GM21390 (cell line): ENCODE measurements around the gene GTF2A1L.
"Not testable (repeated sequence)": the region's sequence is repeated elsewhere in the genome, so short reads cannot be mapped to it uniquely, and the experiment has no call there.

Source experiments
- ATAC-seq: cut with Tn5 transposase; IDR thresholded peaks from one replicate; pipeline ENCODE4 v1.9.1; 2021; ENCODE audit not compliant: unreplicated experiment

Gene GTF2A1L

GRCh38 chr2:48607307-48608014 lies 10.2 kb upstream of the GTF2A1L start:
- ATAC-seq: no peak

GRCh38 chr2:48613211-48613610 lies 4.4 kb upstream of the GTF2A1L start:
- ATAC-seq: no peak

DNA sequence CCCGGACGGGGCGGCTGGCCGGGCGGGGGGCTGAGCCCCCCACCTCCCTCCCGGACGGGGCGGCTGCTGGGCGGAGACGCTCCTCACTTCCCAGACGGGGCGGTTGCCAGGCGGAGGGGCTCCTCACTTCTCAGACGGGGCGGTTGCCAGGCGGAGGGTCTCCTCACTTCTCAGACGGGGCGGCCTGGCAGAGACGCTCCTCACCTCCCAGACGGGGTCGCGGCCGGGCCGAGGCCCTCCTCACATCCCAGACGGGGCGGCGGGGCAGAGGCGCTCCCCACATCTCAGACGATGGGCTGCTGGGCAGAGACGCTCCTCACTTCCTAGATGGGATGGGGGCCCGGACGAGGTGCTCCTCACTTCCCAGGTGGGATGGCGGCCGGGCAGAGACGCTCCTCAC lies 3.1 kb upstream of the GTF2A1L start:
- not testable (repeated sequence) for ATAC-seq

DNA sequence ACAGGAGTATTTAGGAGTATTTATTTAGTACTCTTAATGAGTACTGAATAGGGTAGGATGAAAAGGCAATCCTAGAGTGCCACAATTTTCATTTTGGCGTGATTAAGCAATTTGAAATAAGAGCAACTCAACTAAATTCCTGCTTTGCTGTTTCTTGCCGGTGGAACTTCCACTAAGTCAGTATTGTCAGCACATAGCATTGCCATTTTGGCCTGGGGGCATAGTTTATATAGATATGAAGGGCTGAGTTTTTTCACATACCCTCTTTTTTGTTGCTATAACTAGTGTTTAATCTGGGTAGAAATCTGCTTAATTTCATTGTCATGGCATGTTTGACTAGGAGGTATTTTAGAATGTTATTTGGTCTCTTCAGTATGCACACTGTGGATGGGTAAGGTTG lies 1.9 kb downstream of the GTF2A1L start:
- ATAC-seq: no peak

GRCh38 chr2:48620604-48621003 lies 2.9 kb downstream of the GTF2A1L start:
- no peak for ATAC-seq

- not testable (repeated sequence) for ATAC-seq
These were observed 5.0 kb downstream of the GTF2A1L start for GRCh38 chr2:48622691-48623090.

DNA sequence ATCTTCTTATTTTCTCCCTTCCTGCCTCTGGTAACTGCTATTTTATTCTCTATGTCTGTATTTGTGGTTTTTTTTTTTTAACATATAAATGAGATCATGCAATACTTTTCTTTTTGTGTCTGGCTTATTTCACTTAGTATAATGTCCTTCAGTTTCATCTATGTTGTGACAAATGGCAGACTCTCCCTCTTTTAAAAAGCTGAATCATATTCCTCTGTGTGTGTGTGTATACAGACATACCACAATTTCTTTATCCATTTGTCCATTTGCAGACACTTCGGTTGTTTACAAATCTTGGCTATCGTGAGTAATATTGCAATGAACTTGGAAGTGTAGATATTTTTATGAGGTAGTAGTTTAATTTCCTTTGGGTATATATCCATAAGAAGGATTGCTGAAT lies 7.0 kb downstream of the GTF2A1L start:
- ATAC-seq: no peak

DNA sequence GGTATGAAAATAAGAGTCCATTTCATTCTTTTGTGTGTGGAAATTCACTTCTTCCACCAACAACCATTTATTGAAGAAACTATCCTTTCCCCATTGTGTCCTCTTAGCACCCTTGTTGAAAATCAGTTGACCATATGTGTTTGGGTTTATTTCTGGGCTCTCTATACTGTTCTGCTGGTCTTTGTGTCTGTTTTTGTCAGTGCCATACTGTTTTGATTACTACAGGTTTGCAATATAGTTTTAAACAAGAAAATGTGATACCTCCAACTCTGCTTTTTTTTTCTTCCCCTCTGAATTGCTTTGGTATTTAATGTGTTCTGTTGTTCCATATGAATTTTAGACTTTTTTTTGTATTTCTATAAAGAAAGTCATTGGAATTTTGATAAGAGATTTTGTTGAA lies 8.4 kb downstream of the GTF2A1L start:
- no peak for ATAC-seq

- no peak for ATAC-seq
These were observed 15.5 kb downstream of the GTF2A1L start for GRCh38 chr2:48633143-48633542.

GRCh38 chr2:48635786-48636185 lies 18.1 kb downstream of the GTF2A1L start:
- no peak for ATAC-seq

DNA sequence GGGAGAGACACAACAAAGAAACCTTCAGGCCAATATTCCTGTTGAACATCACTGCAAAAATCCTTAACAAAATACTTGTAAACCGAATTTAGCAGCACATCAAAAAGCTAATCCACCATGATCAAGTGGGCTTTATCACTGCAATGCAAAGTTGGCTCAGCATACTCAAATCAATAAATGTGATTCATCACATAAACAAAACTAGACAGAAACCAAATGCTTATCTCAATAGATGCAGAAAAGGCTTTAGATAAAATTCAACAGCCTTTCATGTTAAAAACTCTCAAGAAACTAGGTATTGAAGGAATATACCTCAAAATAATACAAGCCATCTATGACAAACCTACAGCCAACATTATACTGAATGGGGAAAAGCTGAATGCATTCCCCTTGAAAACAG lies 20.6 kb downstream of the GTF2A1L start:
- no peak for ATAC-seq

DNA sequence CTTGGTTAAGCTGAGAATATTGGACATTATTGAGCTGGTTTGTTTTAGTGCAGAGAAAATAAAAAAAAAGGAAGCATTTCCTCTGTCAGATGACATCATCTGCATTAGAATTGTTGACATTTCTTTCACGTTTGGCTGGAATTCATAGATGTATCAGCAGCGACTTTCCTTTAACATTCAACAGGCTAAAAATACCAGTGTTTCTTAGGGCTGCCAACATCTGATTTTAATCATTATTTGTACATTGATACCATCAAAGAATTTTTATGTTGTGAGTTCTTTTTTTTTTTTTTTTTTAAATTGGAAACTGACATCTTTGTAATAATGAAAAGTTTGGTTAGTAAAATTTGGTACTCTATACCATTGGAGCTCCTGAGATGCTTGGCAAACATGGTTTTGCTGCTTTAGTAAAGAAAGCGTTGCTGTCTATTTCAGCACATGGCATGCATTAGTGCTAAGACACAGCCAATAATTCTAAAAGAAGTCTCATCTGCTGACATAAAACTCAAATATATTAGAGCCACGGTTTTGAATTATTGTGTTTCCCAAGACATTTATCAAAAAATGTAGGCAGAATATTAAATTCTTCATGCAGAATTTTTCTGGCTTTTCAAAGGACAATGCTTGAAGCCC lies 33.6 kb downstream of the GTF2A1L start:
- no peak for ATAC-seq

DNA sequence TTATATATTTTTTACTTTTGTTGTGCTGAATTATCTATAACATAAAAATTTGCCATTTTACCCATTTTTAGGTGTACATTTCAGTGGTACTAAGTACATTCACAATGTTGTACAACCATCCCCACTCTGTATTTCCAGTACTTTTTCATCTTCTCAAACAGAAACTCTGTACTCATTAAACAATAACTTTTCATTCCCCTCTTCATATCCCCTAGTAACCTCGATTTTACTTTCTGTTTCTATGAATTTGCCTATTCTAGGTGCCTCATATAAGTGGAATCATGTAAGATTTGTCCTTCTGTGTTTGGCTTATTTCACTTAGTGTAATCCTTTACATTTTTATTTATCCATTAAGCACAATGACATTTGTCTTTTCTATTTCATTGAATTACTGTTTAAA lies 51.3 kb downstream of the GTF2A1L start:
- peak; percentile 78 for ATAC-seq

DNA sequence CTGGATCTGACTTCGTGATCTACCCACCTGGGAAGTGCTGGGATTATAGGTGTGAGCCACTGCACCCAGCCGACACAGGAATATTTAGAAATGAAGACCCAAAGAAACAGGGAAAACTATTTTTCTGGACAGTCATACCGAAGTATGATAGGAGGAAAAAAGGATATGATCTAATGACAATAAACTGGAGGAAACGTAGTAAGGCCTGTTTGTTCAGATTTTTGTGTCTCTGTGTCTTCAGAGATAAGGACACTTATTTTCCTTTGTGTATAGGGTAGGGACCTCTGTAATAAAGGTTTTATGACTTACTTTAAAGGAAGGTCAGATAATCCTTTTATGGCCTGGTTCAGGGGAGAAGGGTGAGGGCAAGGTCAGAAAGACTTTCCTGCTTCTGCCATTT lies 55.9 kb downstream of the GTF2A1L start:
- ATAC-seq: no peak

- ATAC-seq: no peak
These were observed 57.3 kb downstream of the GTF2A1L start for GRCh38 chr2:48674933-48675332.

GRCh38 chr2:48677450-48677849 lies 59.8 kb downstream of the GTF2A1L start:
- no peak for ATAC-seq

- no peak for ATAC-seq
These were observed 67.5 kb downstream of the GTF2A1L start for GRCh38 chr2:48685126-48685525.

DNA sequence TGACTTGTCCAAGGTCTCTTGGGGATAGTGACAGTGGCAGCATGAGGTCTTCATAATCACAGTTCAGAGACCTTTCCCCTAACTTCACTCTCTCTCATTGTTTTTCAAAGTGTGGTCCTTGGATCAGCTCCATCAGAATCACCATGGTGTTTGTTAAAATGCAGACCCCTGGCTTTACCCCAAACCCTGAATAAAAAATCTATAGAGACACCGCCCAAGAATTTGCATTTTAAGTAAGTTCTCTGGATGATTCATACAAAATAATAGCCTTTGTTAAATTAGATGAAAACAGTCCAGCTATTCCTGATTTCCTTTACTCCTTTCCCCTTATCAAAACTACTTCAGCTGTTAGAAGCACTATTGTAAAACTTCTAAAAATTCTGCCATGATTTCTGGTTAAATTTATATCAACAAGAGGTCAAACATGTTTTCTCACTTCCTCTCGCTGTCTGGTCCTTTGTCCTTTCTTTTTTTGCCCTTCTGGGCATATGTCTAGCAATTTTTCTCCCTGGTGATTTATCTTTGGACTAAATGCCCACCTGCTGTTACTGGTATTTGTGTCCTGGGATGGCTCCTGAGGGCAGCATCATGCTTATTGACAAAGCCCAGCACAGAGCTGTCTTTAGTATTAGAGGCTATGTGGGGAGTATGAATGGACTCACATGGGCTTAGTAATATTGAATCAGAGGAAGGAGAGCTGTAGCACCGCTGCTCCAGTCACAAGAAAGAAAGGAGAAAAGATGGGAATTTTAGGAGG lies 74.5 kb downstream of the GTF2A1L start:
- ATAC-seq: no peak

- no peak for ATAC-seq
These were observed 75.4 kb downstream of the GTF2A1L start for GRCh38 chr2:48693066-48693465.

- ATAC-seq: no peak
These were observed 76.0 kb downstream of the GTF2A1L start for GRCh38 chr2:48693645-48694044.

DNA sequence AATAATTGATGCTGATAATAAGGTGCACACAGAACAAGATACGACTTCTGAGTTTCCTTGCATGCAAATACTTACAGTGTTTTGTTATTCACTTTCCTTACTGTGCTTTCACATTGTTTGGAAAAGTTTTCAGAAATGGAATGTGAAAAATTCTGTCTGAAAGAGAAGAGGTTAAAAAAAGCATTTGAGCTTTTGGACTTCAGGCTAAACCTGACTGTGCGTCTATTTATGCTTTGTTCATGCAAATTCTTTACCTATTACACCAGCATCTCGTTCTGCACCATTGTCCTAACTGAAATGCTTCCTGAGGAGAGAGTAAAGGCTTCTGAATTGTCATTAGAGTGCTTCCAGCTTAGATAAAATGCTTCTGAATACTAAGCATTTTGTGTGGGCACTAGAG lies 76.5 kb downstream of the GTF2A1L start:
- ATAC-seq: no peak

DNA sequence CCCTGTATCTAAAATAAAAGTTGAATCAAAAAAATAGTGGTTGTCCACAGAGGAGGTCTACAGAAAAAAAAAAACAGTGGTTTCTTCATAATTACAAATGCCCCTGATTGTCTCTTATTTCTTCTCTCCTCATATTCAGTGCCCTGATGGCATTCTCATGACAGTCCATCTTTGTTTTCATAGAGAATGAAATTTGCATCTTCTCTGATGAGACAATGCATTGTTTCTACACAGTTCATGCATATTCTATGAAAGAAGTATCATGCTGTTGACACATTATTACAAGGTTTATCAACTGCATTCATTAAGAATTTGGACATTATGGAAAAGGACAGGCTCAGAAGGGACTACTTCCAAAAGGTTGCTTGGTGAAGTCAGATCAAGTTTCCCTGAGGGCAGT lies 78.3 kb downstream of the GTF2A1L start:
- no peak for ATAC-seq
